Neural progenitor cell (in vitro differentiated cells): ENCODE measurements around the gene MIB1.

Experiments
- EZH2 ChIP-seq: fragments of 200-600 bp; sonication (generic); IDR thresholded peaks from 2 replicates; pipeline ENCODE4 v1.6.1; 2017; ENCODE audit warnings: antibody characterized with exemption, mild to moderate bottlenecking, moderate library complexity
- EZH2phosphoT487 ChIP-seq: fragments of 200-600 bp; sonication (generic); IDR thresholded peaks from 2 replicates; pipeline ENCODE4 v1.6.1; 2017; ENCODE audit warnings: antibody characterized with exemption
- TF ChIP-seq, protein P1 (sequence below): fragments of 200-600 bp; sonication (generic); IDR thresholded peaks from 2 replicates; pipeline ENCODE4 v1.5.1; 2017; ENCODE audit warnings: antibody characterized with exemption, mild to moderate bottlenecking

DNA sequence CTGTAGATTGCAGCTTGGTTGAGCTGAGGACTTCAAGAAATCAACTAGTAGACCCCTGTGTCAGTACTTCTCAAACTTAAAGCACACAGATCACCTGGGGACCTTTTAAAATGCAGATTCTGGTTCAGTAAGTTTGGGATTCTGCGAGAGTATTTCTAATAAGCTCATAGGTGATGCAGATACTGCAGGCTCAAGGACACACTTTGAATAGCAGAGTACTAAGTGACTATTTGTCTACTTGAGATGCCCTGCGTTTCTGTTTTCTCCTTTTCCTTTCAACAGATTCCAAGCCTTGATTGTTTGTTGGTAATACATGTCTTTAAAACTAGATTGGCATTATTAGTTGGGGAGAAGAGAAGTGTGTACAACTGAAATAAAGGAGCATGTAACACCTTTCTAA, 6.7 kb downstream of the MIB1 start:
- TF ChIP-seq, protein P1, sequence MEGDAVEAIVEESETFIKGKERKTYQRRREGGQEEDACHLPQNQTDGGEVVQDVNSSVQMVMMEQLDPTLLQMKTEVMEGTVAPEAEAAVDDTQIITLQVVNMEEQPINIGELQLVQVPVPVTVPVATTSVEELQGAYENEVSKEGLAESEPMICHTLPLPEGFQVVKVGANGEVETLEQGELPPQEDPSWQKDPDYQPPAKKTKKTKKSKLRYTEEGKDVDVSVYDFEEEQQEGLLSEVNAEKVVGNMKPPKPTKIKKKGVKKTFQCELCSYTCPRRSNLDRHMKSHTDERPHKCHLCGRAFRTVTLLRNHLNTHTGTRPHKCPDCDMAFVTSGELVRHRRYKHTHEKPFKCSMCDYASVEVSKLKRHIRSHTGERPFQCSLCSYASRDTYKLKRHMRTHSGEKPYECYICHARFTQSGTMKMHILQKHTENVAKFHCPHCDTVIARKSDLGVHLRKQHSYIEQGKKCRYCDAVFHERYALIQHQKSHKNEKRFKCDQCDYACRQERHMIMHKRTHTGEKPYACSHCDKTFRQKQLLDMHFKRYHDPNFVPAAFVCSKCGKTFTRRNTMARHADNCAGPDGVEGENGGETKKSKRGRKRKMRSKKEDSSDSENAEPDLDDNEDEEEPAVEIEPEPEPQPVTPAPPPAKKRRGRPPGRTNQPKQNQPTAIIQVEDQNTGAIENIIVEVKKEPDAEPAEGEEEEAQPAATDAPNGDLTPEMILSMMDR: no peak
- TF ChIP-seq EZH2phosphoT487 (no peak), EZH2 (no peak)
